CD4-positive, alpha-beta T cell treated with Interferon alpha-2 for 1 hour (primary cell): Measurements from ENCODE around the gene LRFN5.
"Not testable (repeated sequence)": the region's sequence is repeated elsewhere in the genome, so short reads cannot be mapped to it uniquely, and the experiment has no call there.

Experiments
- DNase-seq, 2 donors: peaks; one replicate each; pipeline ENCODE4 v3.0.0-alpha.2; 2020 to 2022

Gene LRFN5

DNA sequence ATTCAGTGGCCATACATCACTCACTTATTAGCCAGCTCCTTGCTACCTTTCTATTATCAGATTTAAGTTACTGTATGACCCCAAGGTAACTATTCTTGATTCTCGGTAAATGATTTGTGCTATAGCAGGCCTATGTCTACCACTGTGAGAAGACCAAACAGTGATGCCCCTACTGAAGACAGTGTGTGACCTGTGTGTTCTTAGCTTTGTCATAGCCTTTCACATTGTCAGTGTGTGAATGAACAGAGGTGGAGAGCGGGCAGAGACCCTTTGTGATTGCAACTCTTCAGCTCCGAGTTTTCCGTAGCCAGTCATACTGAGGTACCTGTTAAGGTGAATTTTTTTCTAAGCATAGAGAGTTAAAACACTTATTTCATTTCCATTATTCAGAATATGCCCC lies 294.0 kb downstream of the LRFN5 start:
- DNase-seq, result no peak

- DNase-seq, result no peak
These were observed 294.4 kb downstream of the LRFN5 start for GRCh38 chr14:41901089-41901488.

GRCh38 chr14:41905394-41905964 lies 298.8 kb downstream of the LRFN5 start:
- no peak for DNase-seq

DNA sequence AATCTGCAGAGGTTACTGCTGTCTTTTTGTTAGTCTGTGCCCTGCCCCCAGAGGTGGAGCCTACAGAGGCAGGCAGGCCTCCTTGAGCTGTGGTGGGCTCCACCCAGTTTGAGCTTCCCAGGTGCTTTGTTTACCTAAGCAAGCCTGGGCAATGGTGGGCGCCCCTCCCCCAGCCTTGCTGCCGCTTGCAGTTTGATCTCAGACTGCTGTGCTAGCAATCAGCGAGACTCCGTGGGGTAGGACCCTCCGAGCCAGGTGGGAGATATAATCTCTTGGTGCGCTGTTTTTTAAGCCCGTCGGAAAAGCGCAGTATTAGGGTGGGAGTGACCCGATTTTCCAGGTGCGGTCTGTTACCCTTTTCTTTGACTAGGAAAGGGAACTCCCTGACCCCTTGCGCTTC lies 304.5 kb downstream of the LRFN5 start:
- DNase-seq, result not testable (repeated sequence)

DNA sequence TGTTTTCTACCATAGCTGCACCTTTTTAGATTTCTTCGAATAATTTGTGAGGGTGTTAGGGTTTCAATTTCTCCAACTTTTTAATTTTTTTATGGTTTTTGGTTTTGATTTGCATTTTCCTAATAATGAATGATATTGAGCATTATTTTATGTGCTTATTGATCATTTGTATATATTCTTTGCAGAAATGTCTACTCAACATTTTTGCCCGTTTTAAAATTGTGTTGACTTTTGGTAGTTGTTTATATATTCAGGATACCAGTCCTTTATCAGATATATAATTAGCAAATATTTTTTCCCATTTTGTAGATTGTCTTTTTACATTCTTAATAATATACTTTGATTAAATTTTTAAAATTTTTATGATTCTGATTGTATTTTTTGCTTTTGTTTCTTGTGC lies 306.7 kb downstream of the LRFN5 start:
- DNase-seq, result no peak

GRCh38 chr14:41915732-41916131 lies 309.1 kb downstream of the LRFN5 start:
- no peak for DNase-seq

DNA sequence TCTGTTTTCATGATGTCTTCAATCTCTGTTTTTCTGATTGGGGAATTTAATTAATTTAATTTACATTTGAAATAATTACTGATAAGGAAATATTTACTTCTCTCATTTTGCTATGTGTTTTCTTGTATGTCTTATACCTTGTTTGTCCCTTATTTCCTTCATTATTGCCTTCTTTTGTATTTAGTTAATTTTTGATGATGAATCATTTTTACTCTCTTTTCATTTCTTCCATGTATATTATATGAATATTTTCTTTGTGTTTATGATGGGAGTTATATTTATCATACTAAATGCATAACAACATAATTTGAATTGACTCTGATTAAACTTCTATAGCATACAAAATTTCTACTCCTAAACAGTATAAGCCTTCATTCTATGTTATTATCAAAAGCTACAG lies 309.6 kb downstream of the LRFN5 start:
- no peak for DNase-seq

GRCh38 chr14:41925409-41925808 lies 318.7 kb downstream of the LRFN5 start:
- DNase-seq, result no peak

DNA sequence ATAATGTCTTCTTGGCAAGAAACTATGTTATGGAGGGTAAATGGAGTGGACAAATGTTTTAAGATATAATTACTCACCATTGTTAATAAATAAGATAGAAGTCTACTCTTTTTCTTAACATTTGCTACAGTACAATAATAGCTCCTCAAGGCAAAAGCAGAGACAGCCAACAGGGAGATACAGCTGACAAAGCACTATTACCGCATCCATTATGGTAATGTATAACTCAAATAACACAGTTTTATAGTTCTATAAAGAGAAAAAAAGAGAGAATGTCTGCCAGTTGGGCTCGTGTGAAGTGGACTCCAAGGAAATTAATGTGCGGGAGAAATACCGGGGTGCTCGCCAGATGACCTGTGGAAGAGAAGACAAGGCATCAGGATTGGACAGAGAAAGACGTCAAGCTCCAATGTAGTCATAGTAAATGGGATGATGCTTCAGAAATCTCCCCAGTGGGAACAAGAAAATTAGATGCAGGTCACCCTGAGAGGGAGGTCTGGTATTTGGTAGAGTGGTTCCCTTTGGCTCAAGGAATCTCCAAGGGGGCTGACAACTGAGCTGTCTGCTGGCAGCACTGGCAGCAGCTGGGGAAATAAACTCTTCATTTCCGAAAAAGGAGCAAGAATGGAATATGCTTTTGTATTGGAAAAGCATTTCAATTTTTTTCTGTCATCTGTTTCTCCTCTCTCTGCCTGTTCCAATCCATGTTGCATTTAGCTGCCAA lies 343.9 kb downstream of the LRFN5 start:
- DNase-seq, result no peak
